Prostate gland (tissue), 2 donors: Measurements from ENCODE around the gene C2.

Experiments
- POLR2A ChIP-seq: fragments of 450-650 bp; IDR thresholded peaks from one replicate; pipeline ENCODE4 v1.6.1; 2016; ENCODE audit warnings: antibody characterized with exemption, mild to moderate bottlenecking
- POLR2AphosphoS5 ChIP-seq: sonication (generic); formaldehyde crosslinking; IDR thresholded peaks from one replicate; pipeline ENCODE4 v1.6.1; 2017; ENCODE audit warnings: antibody characterized with exemption
- TF ChIP-seq, protein P1 (sequence below), 4 experiments: fragments of 200-600 bp in 2 of 4; fragments of 450-650 bp in 2 of 4; sonication (generic) in 2 of 4; IDR thresholded peaks; 1 replicate in 3 of 4; 2 replicates in 1 of 4; pipeline ENCODE4 v1.5.1; 2016 to 2019; ENCODE audit warnings: antibody characterized with exemption in 4 of 4, mild to moderate bottlenecking in 2 of 4, moderate library complexity in 2 of 4

DNA sequence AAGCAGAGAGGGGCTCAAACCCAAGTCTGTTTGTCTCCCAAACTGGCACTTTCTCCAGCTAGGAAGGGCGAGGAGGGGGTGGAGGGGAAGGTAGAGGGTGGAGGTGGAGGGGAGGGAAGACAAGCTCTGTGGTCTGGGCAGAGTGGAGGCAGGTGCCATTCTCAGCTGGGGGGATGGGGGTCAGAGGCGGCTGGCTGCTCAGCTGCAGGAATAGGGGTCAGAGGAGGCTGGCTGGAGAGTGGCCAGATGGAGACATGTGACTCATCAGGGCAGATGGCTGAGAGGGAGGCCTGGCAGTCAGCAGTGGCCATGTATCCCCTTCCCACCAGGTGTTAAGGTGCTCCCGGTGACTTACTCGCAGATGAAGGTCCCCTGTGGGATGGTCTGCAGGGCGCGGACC is 45.2 kb upstream of the C2 start:
- TF ChIP-seq, protein P1, sequence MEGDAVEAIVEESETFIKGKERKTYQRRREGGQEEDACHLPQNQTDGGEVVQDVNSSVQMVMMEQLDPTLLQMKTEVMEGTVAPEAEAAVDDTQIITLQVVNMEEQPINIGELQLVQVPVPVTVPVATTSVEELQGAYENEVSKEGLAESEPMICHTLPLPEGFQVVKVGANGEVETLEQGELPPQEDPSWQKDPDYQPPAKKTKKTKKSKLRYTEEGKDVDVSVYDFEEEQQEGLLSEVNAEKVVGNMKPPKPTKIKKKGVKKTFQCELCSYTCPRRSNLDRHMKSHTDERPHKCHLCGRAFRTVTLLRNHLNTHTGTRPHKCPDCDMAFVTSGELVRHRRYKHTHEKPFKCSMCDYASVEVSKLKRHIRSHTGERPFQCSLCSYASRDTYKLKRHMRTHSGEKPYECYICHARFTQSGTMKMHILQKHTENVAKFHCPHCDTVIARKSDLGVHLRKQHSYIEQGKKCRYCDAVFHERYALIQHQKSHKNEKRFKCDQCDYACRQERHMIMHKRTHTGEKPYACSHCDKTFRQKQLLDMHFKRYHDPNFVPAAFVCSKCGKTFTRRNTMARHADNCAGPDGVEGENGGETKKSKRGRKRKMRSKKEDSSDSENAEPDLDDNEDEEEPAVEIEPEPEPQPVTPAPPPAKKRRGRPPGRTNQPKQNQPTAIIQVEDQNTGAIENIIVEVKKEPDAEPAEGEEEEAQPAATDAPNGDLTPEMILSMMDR (IDR thresholded peaks at IDR 0.05): no peak
- TF ChIP-seq POLR2AphosphoS5 (no peak), POLR2A (no peak)
